Astrocyte of the spinal cord (primary cell): ENCODE measurements around the gene SMIM5.
A peak's percentile ranks its signal among the peaks of the same experiment; 100 is the strongest.

Experiments used
- DNase-seq: peaks from one replicate; pipeline ENCODE4 v3.0.0; 2011; ENCODE audit warnings: low read depth, low spot score
- H3K4me3 ChIP-seq: 2 replicates; pipeline ENCODE4 v1.5.1; 2011; ENCODE audit warnings: low read depth, mild to moderate bottlenecking, low read length, moderate library complexity
- in situ Hi-C: cut with HindIII; loops from 2 replicates; pipeline ENCODE4 v1.10.0; 2017; ENCODE audit warnings: low sequenced_read_pairs
- TF ChIP-seq, protein P1 (sequence below): IDR thresholded peaks from 2 replicates; pipeline ENCODE4 v1.5.1; 2012; ENCODE audit warnings: low read depth, mild to moderate bottlenecking, low read length, inconsistent platforms

The SMIM5 gene

DNA sequence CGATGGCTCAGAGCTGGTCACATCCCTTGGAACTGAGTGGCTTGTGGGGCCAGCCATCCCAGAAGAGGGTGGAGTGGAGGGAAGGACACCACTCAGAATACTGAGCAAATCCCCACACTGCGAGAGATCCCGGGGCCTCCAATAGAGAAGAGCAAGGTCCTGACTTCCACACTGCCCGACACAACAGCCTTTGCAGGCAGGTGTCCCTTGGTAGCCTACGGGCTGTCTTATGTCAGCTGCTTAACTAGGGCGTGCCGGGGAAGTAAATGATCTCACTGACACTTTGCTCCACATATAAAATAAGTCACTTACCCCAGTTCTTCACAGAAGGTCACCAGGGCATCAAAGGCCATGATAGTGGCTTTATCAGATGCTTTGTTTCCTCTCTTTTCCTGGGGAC, 17.6 kb downstream of the SMIM5 start:
- in situ Hi-C loops, result no loop called here
- H3K4me3 ChIP-seq, result no peak overlapping the region
- TF ChIP-seq, protein P1, sequence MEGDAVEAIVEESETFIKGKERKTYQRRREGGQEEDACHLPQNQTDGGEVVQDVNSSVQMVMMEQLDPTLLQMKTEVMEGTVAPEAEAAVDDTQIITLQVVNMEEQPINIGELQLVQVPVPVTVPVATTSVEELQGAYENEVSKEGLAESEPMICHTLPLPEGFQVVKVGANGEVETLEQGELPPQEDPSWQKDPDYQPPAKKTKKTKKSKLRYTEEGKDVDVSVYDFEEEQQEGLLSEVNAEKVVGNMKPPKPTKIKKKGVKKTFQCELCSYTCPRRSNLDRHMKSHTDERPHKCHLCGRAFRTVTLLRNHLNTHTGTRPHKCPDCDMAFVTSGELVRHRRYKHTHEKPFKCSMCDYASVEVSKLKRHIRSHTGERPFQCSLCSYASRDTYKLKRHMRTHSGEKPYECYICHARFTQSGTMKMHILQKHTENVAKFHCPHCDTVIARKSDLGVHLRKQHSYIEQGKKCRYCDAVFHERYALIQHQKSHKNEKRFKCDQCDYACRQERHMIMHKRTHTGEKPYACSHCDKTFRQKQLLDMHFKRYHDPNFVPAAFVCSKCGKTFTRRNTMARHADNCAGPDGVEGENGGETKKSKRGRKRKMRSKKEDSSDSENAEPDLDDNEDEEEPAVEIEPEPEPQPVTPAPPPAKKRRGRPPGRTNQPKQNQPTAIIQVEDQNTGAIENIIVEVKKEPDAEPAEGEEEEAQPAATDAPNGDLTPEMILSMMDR, result no peak
- no peak for DNase-seq

DNA sequence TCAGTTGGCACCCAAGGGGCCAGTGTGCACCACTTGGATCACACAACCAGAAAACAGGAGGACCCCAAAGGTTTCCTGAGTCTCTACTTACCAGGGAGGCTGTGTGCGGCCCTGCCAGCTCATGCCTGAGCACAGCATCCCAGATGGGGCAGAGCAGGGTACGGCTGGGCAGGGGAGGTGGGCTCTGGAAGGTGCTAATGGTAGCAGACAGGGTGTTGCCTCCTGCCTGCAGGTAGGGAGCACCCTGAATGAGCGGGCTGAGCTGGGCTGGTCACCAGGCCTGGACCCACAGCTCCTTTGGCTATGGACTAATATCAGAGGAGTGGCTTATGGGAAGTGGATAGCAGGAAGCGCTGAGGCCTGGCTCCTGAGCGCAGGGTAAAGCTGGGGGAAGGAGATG, 19.1 kb downstream of the SMIM5 start:
- no peak overlapping the region for H3K4me3 ChIP-seq
- in situ Hi-C loops, result no loop called here
- TF ChIP-seq, protein P1, result no peak
- no peak for DNase-seq

DNA sequence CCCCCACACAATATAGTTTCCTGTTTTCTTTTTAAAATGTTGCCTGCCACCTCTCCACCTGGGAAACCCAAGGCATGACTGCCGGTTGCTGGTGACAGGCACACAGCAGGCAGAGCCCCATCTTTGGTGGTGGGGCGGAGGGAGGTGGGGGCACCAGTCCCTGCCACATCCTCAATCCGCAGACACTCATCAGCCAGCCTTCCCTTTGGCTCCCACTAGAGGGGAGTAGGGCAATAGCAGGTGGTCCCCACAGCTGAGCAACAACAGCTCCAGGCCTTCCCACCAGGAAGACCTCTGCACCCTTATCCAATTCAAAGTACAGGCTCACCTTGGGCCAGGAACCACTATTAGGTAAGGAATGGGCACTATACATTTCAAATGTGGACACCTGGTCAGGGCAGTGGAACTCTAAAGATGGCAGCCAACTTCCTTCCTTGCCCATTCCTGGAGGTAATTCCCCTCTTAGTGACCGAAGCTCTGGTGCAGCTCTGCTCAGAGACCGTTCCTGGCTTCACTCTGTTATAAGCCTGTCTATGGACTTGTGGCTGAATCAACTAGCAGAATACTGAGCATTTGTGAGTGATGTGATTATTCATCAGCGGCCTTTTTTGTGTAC, 19.8 kb downstream of the SMIM5 start:
- TF ChIP-seq, protein P1, result peak; percentile 93
- no peak overlapping the region for H3K4me3 ChIP-seq
- in situ Hi-C loops, result no loop called here
- DNase-seq, result peak; percentile 16

DNA sequence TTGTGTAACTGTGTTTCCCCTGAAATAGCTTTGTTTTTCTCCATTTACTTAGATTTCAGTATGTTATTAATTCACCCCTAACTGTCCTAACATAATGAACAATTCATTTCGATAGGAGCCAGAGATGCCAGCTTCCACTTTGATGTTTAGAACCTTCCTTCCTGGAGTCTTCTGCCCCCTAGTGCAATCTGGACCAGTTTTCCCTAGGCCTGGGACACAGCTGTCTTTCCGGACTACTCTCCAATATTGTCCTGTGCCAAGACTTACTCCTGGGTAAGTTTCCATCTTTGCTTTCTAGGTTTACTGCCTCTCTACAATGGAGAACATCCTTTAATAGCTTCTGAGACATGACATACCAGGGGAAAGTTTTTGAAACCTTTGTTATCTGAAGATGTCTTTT, 20.9 kb downstream of the SMIM5 start:
- DNase-seq, result no peak
- TF ChIP-seq, protein P1, result no peak
- no peak overlapping the region for H3K4me3 ChIP-seq
- in situ Hi-C loops, result no loop called here

DNA sequence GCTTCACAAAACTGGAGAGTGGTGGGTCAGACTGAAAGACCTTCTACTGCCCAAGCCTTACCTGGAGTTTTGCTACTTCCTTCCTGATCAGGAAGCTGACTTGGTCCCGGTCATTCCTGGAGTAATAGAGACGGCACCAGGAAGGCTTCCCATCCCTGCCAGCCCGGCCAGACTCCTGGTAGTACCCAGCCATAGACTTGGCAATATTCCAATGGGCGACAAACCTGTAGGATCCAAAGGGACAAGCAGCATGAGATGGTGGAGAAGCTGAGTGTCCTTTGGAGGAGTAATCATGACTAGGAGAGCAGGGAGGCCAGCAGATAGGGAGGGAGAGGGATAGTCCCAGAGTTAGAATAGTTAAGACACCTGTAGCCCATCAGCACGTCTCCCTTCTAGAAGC, 25.0 kb downstream of the SMIM5 start:
- no peak for DNase-seq
- no peak overlapping the region for H3K4me3 ChIP-seq
- in situ Hi-C loops, result no loop called here
- TF ChIP-seq, protein P1, result no peak

DNA sequence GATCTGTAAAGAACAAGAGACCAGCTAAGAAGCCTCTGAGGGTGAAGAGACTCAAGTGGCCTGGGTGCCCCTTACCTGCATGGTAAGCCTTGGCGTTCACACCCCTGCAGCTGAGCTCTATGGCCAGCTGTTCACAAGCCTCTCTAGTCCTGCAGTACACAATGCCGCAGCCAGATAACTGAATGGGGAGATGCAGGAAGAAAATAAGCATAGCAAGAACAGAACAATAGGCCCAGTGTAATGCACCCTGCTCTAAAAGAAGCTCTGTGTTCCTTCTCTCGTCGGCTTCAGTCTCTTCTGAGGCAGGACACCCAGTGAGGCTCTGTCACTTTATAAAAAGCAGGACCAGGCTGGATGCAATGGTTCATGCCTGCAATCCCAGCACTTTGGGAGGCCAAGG, 28.3 kb downstream of the SMIM5 start:
- DNase-seq, result no peak
- TF ChIP-seq, protein P1, result no peak
- in situ Hi-C loops, result no loop called here
- no peak overlapping the region for H3K4me3 ChIP-seq

DNA sequence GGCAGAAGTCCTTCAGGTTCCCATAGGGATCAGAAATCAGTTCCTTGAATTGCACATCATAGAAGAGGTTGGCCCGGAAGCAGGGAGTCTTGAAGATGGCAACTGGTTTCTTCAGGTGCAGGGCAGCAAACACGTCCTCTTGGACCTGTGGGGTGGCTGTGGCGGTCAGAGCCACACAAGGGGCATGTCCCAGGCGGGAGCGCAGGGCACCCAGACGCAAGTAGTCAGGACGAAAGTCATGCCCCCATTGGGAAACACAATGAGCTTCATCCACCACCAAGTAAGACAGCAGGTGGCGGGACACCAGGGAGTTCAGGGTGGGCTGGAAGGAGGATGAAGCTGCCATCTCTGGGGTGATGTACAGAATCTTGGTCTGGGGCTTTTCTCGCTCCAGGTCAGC, 29.3 kb downstream of the SMIM5 start:
- no peak overlapping the region for H3K4me3 ChIP-seq
- in situ Hi-C loops, result no loop called here
- DNase-seq, result no peak
- TF ChIP-seq, protein P1, result no peak
